AG09319 (cell line): ENCODE measurements around the gene NEUROD2.

Experiments used
- DNase-seq: peaks from one replicate; pipeline ENCODE4 v3.0.0-alpha.2; 2010; ENCODE audit warnings: low read depth; ENCODE audit errors: extremely low read depth
- CTCF ChIP-seq: IDR thresholded peaks from 2 replicates; pipeline ENCODE4 v1.5.1; 2011; ENCODE audit warnings: low read depth, mild to moderate bottlenecking, inconsistent platforms, low read length, moderate library complexity

NEUROD2 gene

DNA sequence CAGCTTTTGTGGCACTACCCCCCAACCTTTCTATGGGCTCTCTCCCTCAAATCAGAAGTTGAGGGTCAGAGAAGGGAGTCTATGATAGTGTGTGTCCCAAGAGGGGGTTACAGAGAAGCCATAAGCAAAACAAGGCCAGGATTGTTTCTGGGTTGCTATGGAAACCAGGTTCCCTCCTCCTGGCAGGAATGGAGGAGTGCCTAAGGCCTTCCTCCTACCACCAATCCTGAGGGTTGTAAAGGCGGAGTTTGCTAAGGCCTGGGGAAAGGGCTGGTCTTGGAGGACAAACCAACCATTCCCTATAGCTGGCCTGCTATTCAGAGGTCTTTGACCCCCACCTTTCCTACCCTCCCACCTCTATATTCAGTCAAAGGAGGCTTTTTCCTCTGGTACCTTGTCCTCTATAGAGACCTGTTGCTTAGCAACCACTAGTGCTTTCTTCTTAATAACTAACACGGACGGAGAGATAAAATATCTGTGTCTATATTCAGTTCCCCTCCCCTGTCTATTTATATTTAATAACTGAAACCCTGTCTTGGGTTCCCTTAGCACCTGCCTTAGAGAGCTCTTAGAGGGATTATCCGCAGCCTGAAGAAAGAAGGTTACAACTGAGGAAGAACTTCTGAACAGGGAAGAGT, 43.4 kb downstream of the NEUROD2 start:
- DNase-seq: no peak

DNA sequence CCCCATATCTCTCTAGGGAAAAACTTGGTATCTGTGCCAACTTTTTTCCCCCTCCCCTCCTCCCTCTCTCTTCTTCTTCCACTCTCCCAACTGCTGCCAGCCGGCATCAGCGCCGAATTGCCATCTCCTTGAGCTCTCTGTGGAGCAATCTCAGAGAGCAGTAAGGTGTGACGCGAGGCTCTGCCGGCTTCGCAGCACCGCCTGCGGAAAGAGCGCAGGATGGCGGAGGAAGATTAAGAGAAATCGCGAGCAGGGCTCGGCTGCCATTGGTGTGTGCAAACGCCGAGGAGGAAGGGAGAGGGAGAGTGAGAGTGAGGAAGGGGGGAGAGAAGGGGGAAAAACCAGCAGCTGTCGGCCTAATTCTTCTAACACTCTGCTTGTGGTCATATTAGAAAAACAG, 44.2 kb downstream of the NEUROD2 start:
- DNase-seq: no peak
- TF ChIP-seq CTCF: no peak

More for the DNA sequence above, 43.4 kb downstream of the NEUROD2 start:
- no peak for TF ChIP-seq CTCF

- TF ChIP-seq CTCF: no peak
- DNase-seq: no peak
Observed at GRCh38 chr17:39562976-39563375, 44.7 kb downstream of the NEUROD2 start.

DNA sequence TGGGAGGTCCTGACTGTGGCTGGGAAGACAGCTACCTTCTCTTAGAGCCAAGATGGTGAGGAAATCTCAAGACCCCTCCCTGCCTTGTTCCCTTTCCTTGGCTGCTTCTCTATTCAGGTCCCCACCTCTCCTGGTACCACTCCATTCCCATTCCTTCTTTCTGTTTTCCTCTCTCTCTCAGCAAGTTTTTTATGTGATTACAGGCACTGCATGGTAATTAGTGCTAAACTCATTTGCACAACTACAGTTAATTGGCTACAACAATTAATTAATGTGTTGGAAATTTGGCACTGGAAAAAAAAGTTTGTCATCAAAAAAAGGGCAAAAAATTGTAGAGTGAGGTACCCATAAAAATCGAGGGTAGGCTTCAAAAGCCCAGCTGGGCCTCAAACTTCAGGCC, 45.3 kb downstream of the NEUROD2 start:
- DNase-seq: no peak
- no peak for TF ChIP-seq CTCF

DNA sequence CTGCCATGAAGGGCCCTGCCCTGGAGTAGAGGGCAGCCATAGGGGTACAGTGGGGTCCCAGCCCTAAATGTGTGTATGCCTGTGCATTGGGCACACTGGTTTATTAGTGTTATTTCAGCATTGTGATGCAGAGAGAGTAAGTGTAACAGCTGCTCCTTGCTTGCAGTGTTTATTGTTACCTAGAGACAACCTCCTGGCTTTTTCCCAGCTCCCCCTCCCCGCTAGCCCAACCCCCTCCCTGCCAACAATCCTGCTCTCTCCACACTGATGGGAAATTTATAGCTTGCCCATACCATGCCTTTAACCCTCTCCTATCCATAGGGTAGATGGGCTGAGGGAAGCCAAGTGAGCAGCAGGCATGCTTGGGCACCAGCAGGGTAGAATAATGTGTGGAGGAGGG, 51.3 kb downstream of the NEUROD2 start:
- DNase-seq: no peak
- TF ChIP-seq CTCF: no peak

DNA sequence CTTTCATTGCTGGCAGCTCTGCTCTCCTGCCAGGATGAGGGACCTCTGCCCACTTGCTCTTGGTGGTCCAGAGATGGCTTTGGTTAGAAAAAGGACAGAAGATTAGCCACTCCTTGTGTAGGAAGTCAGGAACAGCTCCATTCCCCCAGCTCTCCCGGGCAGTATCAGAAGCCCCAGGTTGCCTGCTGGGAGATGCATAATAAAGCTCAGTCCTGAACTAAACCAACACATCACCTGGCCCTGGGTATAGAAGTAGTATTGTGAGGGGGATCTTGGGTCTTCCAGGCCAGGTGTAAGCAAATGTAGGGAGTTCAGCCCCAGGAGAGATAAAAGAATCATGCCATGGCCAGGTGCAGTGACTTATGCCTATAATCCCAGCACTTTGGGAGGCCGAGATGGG, 52.4 kb downstream of the NEUROD2 start:
- TF ChIP-seq CTCF: no peak
- no peak for DNase-seq
